Esophagus muscularis mucosa (tissue), 4 donors: ENCODE results near the gene SAP25.

Experiments used
- EP300 ChIP-seq: sonication (generic); formaldehyde crosslinking; IDR thresholded peaks from one replicate; pipeline ENCODE4 v1.6.1; 2017; ENCODE audit warnings: antibody characterized with exemption
- POLR2A ChIP-seq: fragments of 450-650 bp; IDR thresholded peaks from one replicate; pipeline ENCODE4 v1.6.1; 2017; ENCODE audit warnings: antibody characterized with exemption, moderate library complexity, mild to moderate bottlenecking, low read depth
- POLR2AphosphoS5 ChIP-seq, 2 donors: sonication (generic); formaldehyde crosslinking; IDR thresholded peaks; one replicate each; pipeline ENCODE4 v1.6.1; 2017; ENCODE audit warnings: antibody characterized with exemption in 2 of 2
- TF ChIP-seq, protein P1 (sequence below), 3 experiments: fragments of 200-600 bp in 2 of 3; fragments of 450-650 bp in 1 of 3; sonication (generic) in 2 of 3; IDR thresholded peaks; one replicate each; pipeline ENCODE4 v1.5.1; 2017 to 2019; ENCODE audit warnings: antibody characterized with exemption in 3 of 3, mild to moderate bottlenecking in 2 of 3, moderate library complexity in 1 of 3

DNA sequence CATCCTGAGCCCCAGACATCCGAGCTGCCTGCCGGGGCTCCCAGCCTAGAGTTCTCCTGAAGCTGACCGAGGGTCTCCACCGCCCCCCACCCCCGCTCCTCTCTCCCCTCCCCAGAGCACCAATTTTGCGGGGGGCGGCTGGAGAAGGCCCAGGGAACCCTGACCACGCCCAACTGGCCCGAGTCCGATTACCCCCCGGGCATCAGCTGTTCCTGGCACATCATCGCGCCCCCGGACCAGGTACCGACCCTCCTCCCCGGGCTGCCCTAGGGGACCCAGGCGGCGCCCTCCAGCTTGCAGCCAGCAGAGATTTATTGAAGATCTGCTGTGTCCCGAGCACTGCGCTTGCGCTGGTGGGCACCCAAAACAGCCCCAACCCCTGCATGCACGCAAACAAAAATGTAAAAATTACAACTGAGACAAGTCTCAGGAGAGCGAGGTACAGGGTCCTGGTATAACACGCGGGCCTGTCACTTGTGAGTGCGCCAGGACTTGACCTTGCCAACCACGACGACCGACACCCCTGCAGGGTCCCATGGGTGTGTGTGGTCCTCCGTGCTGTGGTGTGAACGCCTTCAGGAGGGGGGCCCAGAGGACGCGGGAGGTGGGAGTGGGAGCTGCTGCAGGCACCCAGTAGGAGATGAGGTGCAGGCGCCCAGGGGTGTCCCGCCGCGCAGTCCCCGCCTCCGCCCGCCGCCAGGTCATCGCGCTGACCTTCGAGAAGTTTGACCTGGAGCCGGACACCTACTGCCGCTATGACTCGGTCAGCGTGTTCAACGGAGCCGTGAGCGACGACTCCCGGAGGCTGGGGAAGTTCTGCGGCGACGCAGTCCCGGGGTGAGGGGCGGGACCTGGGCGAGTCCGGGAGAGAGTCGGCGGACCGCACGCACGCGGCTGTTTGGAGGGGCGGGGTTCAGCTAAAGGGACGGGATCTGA lies 31.5 kb upstream of the SAP25 start:
- TF ChIP-seq, protein P1, sequence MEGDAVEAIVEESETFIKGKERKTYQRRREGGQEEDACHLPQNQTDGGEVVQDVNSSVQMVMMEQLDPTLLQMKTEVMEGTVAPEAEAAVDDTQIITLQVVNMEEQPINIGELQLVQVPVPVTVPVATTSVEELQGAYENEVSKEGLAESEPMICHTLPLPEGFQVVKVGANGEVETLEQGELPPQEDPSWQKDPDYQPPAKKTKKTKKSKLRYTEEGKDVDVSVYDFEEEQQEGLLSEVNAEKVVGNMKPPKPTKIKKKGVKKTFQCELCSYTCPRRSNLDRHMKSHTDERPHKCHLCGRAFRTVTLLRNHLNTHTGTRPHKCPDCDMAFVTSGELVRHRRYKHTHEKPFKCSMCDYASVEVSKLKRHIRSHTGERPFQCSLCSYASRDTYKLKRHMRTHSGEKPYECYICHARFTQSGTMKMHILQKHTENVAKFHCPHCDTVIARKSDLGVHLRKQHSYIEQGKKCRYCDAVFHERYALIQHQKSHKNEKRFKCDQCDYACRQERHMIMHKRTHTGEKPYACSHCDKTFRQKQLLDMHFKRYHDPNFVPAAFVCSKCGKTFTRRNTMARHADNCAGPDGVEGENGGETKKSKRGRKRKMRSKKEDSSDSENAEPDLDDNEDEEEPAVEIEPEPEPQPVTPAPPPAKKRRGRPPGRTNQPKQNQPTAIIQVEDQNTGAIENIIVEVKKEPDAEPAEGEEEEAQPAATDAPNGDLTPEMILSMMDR (IDR thresholded peaks at IDR 0.05) = no peak
- TF ChIP-seq POLR2AphosphoS5 (IDR thresholded peaks at IDR 0.05) (peak in 1 of 2 donors; percentile 29), POLR2A (no peak), EP300 (no peak)
